HCT116 (cell line): ENCODE data around the gene PLEK2. TPM values are rescaled to one million over a fixed set of nuclear protein-coding genes. Genes with fewer than 3 reads are reported as not detected.
A peak's percentile ranks its signal among the peaks of the same experiment; 100 is the strongest.

Source experiments
- ATAC-seq: fragments of 200-7000 bp; cut with Tn5 transposase; 2 replicates; pipeline ENCODE4 v1.9.1; 2020; ENCODE audit warnings: mild to moderate bottlenecking, moderate library complexity
- Bru-seq: library from RNA; stranded (reverse); fragments of 400-500 nt; gene quantifications from one replicate; lab custom pipeline; 2021; lab: Mats Ljungman, UMichigan
- BruChase-seq, 2 experiments: library from RNA; stranded (reverse); fragments of 400-500 nt; gene quantifications; one replicate each; lab custom pipeline; 2021; lab: Mats Ljungman, UMichigan
- BruUV-seq: library from RNA; stranded (reverse); fragments of 400-500 nt; replicated peaks from 2 replicates; lab custom pipeline; 2021; lab: Mats Ljungman, UMichigan
- CTCF ChIA-PET: fragments of 300-600 bp; sonication (Branson Sonifier 250); formaldehyde crosslinking; loops from one replicate; lab custom pipeline; 2021; ENCODE audit warnings: antibody characterized with exemption; lab: Charles Lee
- POLR2A ChIA-PET: fragments of 300-600, 350-600 bp; sonication (Branson Sonifier 250); formaldehyde crosslinking; loops from one replicate; lab custom pipeline; 2021; ENCODE audit warnings: antibody characterized with exemption; lab: Charles Lee
- RAD21 ChIA-PET, 2 experiments: fragments of 300-600 bp; sonication (Branson Sonifier 250); formaldehyde crosslinking; loops; one replicate each; lab custom pipeline; 2023; ENCODE audit warnings: low total read pairs in 2 of 2; ENCODE audit not compliant: uncharacterized antibody in 2 of 2, unreplicated experiment in 2 of 2, low non-redundant PET in 1 of 2; lab: Charles Lee
- DNase-seq: peaks from one replicate; pipeline ENCODE4 v3.0.0-alpha.2; 2010; ENCODE audit warnings: low read depth, low spot score
- H2AFZ ChIP-seq: fragments of 200-600 bp; shearing (Covaris generic), sonication (generic); 2 replicates; pipeline ENCODE4 v1.6.1; 2017; ENCODE audit warnings: low read depth, mixed run types, mixed read lengths, antibody characterized with exemption, low read length; ENCODE audit not compliant: poor library complexity, severe bottlenecking
- H3K27ac ChIP-seq: 2 replicates; pipeline ENCODE4 v1.5.1; 2012; ENCODE audit warnings: low read depth, low read length
- H3K27me3 ChIP-seq: fragments of 200-600 bp; sonication (generic); 2 replicates; pipeline ENCODE4 v1.6.1; 2016; ENCODE audit warnings: mixed run types, low read length, mixed read lengths; ENCODE audit not compliant: insufficient read depth
- H3K36me3 ChIP-seq, 2 experiments: fragments of 200-500 bp in 1 of 2; fragments of 200-600 bp in 1 of 2; sonication (Bioruptor generic) in 1 of 2; sonication (generic) in 1 of 2; 2 replicates each; pipeline versions ENCODE4 v1.5.1 to v1.6.1; 2014 to 2016; ENCODE audit warnings: low read length in 2 of 2, inconsistent platforms in 1 of 2, mixed read lengths in 1 of 2, mixed run types in 1 of 2; ENCODE audit not compliant: insufficient read depth in 2 of 2, control insufficient read depth in 1 of 2
- H3K4me1 ChIP-seq, 2 experiments: fragments of 200-600 bp in 1 of 2; sonication (generic) in 1 of 2; 2 replicates each; pipeline versions ENCODE4 v1.5.1 to v1.6.1; 2012 to 2017; ENCODE audit warnings: low read length in 2 of 2, inconsistent platforms in 1 of 2, mild to moderate bottlenecking in 1 of 2, mixed read lengths in 1 of 2, mixed run types in 1 of 2, moderate library complexity in 1 of 2; ENCODE audit not compliant: insufficient read depth in 2 of 2, control insufficient read depth in 1 of 2
- H3K4me2 ChIP-seq: fragments of 200-600 bp; sonication (generic); 2 replicates; pipeline ENCODE4 v1.6.1; 2017; ENCODE audit warnings: mixed run types, low read length, mixed read lengths
- H3K4me3 ChIP-seq, 2 experiments: fragments of 200-600 bp in 1 of 2; sonication (generic) in 1 of 2; replicated peaks in 1 of 2; 2 replicates each; pipeline ENCODE4 v1.5.1; 2011 to 2016; ENCODE audit warnings: low read length in 2 of 2, control low read depth in 1 of 2, low read depth in 1 of 2, mild to moderate bottlenecking in 1 of 2, mixed read lengths in 1 of 2, mixed run types in 1 of 2
- H3K79me2 ChIP-seq: fragments of 200-600 bp; sonication (generic); 2 replicates; pipeline ENCODE4 v1.6.1; 2017; ENCODE audit warnings: mild to moderate bottlenecking, mixed run types, low read length, moderate library complexity, mixed read lengths; ENCODE audit not compliant: insufficient read depth
- H3K9ac ChIP-seq: fragments of 200-600 bp; sonication (generic); 2 replicates; pipeline ENCODE4 v1.6.1; 2016; ENCODE audit warnings: low read length, mixed read lengths
- H3K9me2 ChIP-seq: fragments of 200-600 bp; sonication (generic), shearing (Covaris generic); 2 replicates; pipeline ENCODE4 v1.6.1; 2017; ENCODE audit warnings: mixed run types, mild to moderate bottlenecking, moderate library complexity; ENCODE audit not compliant: insufficient read depth
- H3K9me3 ChIP-seq, 2 experiments: fragments of 200-500 bp in 1 of 2; fragments of 200-600 bp in 1 of 2; sonication (Bioruptor generic) in 1 of 2; sonication (generic) in 1 of 2; 2 replicates each; pipeline ENCODE4 v1.6.1; 2014 to 2017; ENCODE audit warnings: low read length in 2 of 2, mixed read lengths in 2 of 2, inconsistent platforms in 1 of 2, low read depth in 1 of 2, mild to moderate bottlenecking in 1 of 2, mixed run types in 1 of 2, moderate library complexity in 1 of 2; ENCODE audit not compliant: control insufficient read depth in 1 of 2, insufficient read depth in 1 of 2
- H4K20me1 ChIP-seq: fragments of 200-600 bp; sonication (generic), shearing (Covaris generic); 2 replicates; pipeline ENCODE4 v1.6.1; 2017; ENCODE audit warnings: mixed run types, mild to moderate bottlenecking, moderate library complexity; ENCODE audit not compliant: insufficient read depth
- CTCF ChIP-seq, 3 experiments: fragments of 200-600 bp in 1 of 3; sonication (generic) in 1 of 3; IDR thresholded peaks in 2 of 3; conservative IDR thresholded peaks in 1 of 3; 2 replicates each; pipeline ENCODE4 v1.5.1; 2012 to 2017; ENCODE audit warnings: low read depth in 2 of 3, low read length in 2 of 3, antibody characterized with exemption in 1 of 3, borderline replicate concordance in 1 of 3, control low read depth in 1 of 3, mild to moderate bottlenecking in 1 of 3, mixed read lengths in 1 of 3, mixed run types in 1 of 3, moderate library complexity in 1 of 3; ENCODE audit not compliant: insufficient read depth in 1 of 3
- EGR1 ChIP-seq: IDR thresholded peaks from 2 replicates; pipeline ENCODE4 v1.6.1; 2012; ENCODE audit warnings: low read depth
- ELF1 ChIP-seq: IDR thresholded peaks from 2 replicates; pipeline ENCODE4 v1.6.1; 2012; ENCODE audit warnings: low read depth, borderline replicate concordance
- EZH2 ChIP-seq: fragments of 200-600 bp; sonication (generic); IDR thresholded peaks from 2 replicates; pipeline ENCODE4 v1.6.1; 2017; ENCODE audit warnings: antibody characterized with exemption, mixed run types
- JUND ChIP-seq: IDR thresholded peaks from 2 replicates; pipeline ENCODE4 v1.6.1; 2012
- POLR2A ChIP-seq: IDR thresholded peaks from 2 replicates; pipeline ENCODE4 v1.7.0; 2011; ENCODE audit warnings: borderline replicate concordance; ENCODE audit not compliant: insufficient read depth, insufficient read length; ENCODE audit errors: extremely low read depth
- POLR2AphosphoS5 ChIP-seq: IDR thresholded peaks from 2 replicates; pipeline ENCODE4 v1.6.1; 2011; ENCODE audit warnings: mild to moderate bottlenecking, low read depth, low read length, moderate library complexity
- REST ChIP-seq: IDR thresholded peaks from 2 replicates; pipeline ENCODE4 v1.6.1; 2012; ENCODE audit warnings: low read depth
- SIN3A ChIP-seq: IDR thresholded peaks from 2 replicates; pipeline ENCODE4 v1.6.1; 2012; ENCODE audit warnings: low read depth
- TCF7L2 ChIP-seq: IDR thresholded peaks from 2 replicates; pipeline ENCODE4 v1.7.0; 2011; ENCODE audit warnings: borderline replicate concordance, inconsistent platforms; ENCODE audit not compliant: insufficient read depth, insufficient read length; ENCODE audit errors: extremely low read depth
- YY1 ChIP-seq: IDR thresholded peaks from 2 replicates; pipeline ENCODE4 v1.6.1; 2011; ENCODE audit warnings: low read length, low read depth, moderate library complexity, mild to moderate bottlenecking; ENCODE audit not compliant: insufficient replicate concordance; ENCODE audit errors: extremely low read depth
- ZNF274 ChIP-seq: fragments of 200-500 bp; sonication (Bioruptor generic); IDR thresholded peaks from 2 replicates; pipeline ENCODE4 v1.6.1; 2014; ENCODE audit warnings: mild to moderate bottlenecking, low read depth, low read length, inconsistent platforms
- intact Hi-C: fragments of 100-400 bp; cut with micrococcal nuclease; formaldehyde crosslinking; loops from 2 replicates; pipeline ENCODE4 v1.10.0; 2022
- long read RNA-seq: library from polyadenylated mRNA; unstranded; transcript quantifications from one replicate; pipeline ENCODE4 v2.0.0, GENCODE V29; 2021; ENCODE audit not compliant: unreplicated experiment
- polyA plus RNA-seq: library from polyadenylated mRNA; unstranded; fragments of >200 nt; gene quantifications from 2 replicates; pipeline ENCODE4 v1.2.1, GENCODE V29; 2012; ENCODE audit warnings: missing spikeins
- total RNA-seq: library from RNA; stranded (reverse); gene quantifications from one replicate; pipeline ENCODE4 v1.2.1, GENCODE V29; 2021; ENCODE audit not compliant: unreplicated experiment
- TF ChIP-seq, protein P1 (sequence below): IDR thresholded peaks from 2 replicates; pipeline ENCODE4 v1.6.1; 2011; ENCODE audit warnings: mild to moderate bottlenecking, low read length, moderate library complexity; ENCODE audit not compliant: insufficient replicate concordance; ENCODE audit errors: extremely low read depth
- TF ChIP-seq, protein P2 (sequence below): IDR thresholded peaks from 2 replicates; pipeline ENCODE4 v1.6.1; 2012

Gene PLEK2
- total RNA-seq (67.6 TPM), Bru-seq, nascent RNA (percentile 82 among the genes with signal in this experiment), BruChase-seq, experiment 1, labeled RNA remaining after a 6-hour chase (percentile 77 among the genes with signal in this experiment), BruChase-seq, experiment 2, labeled RNA remaining after a 2-hour chase (percentile 68 among the genes with signal in this experiment)
- polyA plus RNA-seq = 81.1 and 106 TPM in 2 replicates
- long read RNA-seq, transcript PLEK2-201 (9 exons, 1,549 nt) = major isoform, 101 of 151 reads
- long read RNA-seq, partial matches to known transcripts = 15 of 151 reads
- long read RNA-seq, other reads (novel, unspliced or antisense) = 35 of 151 reads

DNA sequence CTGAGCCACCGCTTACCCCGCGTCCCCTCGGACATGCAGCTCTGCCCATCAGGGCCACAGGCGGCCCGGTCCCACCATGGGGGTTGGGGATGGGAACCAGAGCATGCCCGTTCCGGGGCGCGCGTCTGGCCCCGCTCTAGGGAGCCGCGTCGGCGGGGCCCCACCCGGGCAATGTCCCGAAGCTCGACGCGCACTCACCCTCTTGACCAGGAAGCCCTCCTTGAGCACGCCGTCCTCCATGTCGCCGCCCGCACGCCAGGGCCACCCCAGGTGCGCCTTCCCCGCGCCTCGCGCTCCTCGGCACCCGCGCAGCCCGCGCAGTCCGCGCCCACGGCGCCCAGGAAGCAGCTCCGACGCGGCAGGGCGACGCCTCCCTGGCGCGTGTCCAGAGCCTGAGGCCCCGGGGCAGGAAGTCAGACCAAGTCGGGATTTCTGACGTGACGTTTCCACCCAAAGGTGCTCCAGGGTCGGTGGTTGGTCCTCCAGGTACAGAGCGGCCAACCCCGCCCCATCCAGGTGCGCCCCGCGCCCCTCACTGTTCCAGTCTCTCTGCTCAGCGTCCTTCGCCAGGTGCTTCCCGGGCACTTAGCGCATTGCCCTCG, at the start of gene PLEK2:
Gene PLEK2 (minus strand): TSS at position 346 of the 602 bp plus-strand sequence. CDS start 106 bp downstream, at position 240.
- Histone ChIP-seq H3K4me2 (peak within 1 kb of the TSS; percentile 78), H3K9me3 (no peaks in the 10 kb centered on the region), H3K4me3 (peak within 1 kb of the TSS; percentile 83 to 86), H2AFZ (peak within 1 kb of the TSS; percentile 6), H3K36me3 (no peaks in the 10 kb centered on the region; a peak in 1 of 4 replicates), H3K9me2 (no peaks in the 10 kb centered on the region), H3K27me3 (no peaks in the 10 kb centered on the region), H3K9ac (peak within 1 kb of the TSS; percentile 84), H3K79me2 (peaks cover 40% of the 10 kb centered on the region), H4K20me1 (no peaks in the 10 kb centered on the region), H3K27ac (peak within 1 kb of the TSS; percentile 62; the same call in 1 of the 2 replicates), H3K4me1 (peaks cover 36 to 44% of the 10 kb centered on the region in 2 experiments)
- no TSS peak for BruUV-seq
- ATAC-seq (peak; percentile 78), DNase-seq (peak; percentile 81)
- RAD21 ChIA-PET = interaction anchor here in 1 of 2 experiments (1.0 kb wide), 1 partner anchor 293 kb away, joined by 3 read pairs; no protein-coding TSS in a partner anchor
- TF ChIP-seq ELF1 (no peak), ZNF274 (no peak), CTCF (IDR thresholded peaks at IDR 0.05 in 2 of 3, conservative IDR thresholded peaks at IDR 0.05 in 1 of 3; ENCODE audit: borderline replicate concordance in 1 of 3, insufficient read depth in 1 of 3, low read depth in 2 of 3, low read length in 2 of 3) (no peak), EZH2 (no peak), EGR1 (no peak), TCF7L2 (peak; percentile 57), REST (no peak), POLR2AphosphoS5 (peak; percentile 84), SIN3A (no peak), YY1 (no peak), JUND (no peak), POLR2A (peak; percentile 47)
- TF ChIP-seq, protein P1, sequence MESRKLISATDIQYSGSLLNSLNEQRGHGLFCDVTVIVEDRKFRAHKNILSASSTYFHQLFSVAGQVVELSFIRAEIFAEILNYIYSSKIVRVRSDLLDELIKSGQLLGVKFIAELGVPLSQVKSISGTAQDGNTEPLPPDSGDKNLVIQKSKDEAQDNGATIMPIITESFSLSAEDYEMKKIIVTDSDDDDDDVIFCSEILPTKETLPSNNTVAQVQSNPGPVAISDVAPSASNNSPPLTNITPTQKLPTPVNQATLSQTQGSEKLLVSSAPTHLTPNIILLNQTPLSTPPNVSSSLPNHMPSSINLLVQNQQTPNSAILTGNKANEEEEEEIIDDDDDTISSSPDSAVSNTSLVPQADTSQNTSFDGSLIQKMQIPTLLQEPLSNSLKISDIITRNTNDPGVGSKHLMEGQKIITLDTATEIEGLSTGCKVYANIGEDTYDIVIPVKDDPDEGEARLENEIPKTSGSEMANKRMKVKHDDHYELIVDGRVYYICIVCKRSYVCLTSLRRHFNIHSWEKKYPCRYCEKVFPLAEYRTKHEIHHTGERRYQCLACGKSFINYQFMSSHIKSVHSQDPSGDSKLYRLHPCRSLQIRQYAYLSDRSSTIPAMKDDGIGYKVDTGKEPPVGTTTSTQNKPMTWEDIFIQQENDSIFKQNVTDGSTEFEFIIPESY = peak; percentile 52
- TF ChIP-seq, protein P2, sequence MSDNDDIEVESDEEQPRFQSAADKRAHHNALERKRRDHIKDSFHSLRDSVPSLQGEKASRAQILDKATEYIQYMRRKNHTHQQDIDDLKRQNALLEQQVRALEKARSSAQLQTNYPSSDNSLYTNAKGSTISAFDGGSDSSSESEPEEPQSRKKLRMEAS = no peak
- intact Hi-C loops = no loop called here
- POLR2A ChIA-PET = interaction anchor here (0.8 to 1.3 kb wide), 3 partner anchors 25 to 52 kb away, joined by 3 to 4 read pairs (median 4); partner anchors contain the start of genes ATP6V1D and EIF2S1
- CTCF ChIA-PET = interaction anchor here (0.6 to 1.6 kb wide), 4 partner anchors 8 to 292 kb away, joined by 3 to 6 read pairs (median 3); no protein-coding TSS in a partner anchor
